GM19455 (cell line): ENCODE results near the gene HLCS.
A peak's percentile ranks its signal among the peaks of the same experiment; 100 is the strongest.

Experiments
- ATAC-seq: cut with Tn5 transposase; IDR thresholded peaks from one replicate; pipeline ENCODE4 v1.9.1; 2021; ENCODE audit not compliant: unreplicated experiment

The HLCS gene

GRCh38 chr21:36985751-36986594, 19.5 kb upstream of the HLCS start:
- ATAC-seq: no peak

- ATAC-seq: no peak
Measured at GRCh38 chr21:36981977-36982700, 15.7 kb upstream of the HLCS start.

GRCh38 chr21:36981049-36981391, 14.6 kb upstream of the HLCS start:
- no peak for ATAC-seq

DNA sequence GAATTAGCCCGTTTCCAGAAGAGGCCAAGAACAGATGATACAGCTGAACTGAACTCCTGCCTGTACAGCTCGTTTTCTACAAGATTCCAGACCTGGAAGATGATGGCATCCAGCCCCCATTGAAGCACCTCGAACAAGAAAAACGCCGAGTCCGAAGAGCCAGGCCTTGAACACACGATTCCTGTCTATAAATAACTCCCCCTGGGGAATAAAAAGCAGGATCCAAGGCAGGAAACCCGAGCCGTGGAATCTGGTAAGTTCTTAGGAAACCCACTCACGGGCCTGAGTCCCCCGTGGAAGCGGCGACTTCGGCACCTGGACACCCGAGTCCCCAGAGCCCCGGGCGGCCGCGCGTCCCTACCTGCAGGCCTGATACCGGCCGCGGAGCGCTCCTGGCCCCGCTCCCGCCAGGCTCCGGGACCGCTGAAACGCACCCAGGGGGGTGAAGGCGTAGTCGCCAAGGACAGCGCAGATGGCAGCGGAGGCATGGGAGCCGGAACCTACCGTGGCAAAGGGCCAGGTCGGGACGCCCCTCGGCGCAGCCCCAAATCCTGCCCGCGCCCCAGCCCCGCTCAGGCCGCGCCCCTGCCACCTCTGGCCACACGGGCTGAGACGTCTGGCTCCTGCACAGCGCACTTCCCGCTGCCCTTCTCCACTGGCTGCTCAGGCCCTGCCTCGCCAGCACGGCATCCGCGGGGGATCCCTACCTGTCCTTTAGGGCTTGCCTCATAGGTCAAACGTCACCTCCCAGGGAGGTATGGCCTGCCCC, 14.0 kb upstream of the HLCS start:
- ATAC-seq: no peak

GRCh38 chr21:36976882-36977651, 10.6 kb upstream of the HLCS start:
- ATAC-seq: peak; percentile 89

DNA sequence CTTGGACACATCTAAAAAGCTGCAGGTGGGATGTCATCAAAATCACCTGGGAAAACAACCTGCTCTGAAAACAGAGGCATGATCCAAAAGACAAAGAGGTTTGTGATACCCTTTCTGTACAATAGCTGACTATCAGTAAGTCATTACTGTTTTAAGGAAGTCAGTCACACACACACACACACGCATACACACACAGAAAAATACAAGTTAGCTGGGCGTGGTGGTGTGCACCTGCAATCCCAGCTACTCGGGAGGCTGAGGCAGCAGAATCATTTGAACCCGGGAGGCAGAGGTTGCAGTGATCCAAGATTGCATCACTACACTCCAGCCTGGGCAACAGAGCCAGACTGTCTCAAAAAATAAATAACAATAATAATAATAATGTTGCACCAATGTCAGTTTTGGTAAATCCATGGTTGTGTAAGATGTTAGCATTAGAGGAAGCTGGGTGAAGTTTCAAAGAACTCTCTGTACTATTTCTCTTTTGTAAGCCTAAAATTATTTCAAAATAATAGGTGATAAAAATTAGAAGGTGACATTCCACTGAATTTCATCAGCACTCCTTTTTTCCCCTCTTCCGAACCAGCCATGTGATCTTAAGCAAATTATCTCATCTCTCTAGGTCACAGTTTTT, 9.9 kb upstream of the HLCS start:
- no peak for ATAC-seq

DNA sequence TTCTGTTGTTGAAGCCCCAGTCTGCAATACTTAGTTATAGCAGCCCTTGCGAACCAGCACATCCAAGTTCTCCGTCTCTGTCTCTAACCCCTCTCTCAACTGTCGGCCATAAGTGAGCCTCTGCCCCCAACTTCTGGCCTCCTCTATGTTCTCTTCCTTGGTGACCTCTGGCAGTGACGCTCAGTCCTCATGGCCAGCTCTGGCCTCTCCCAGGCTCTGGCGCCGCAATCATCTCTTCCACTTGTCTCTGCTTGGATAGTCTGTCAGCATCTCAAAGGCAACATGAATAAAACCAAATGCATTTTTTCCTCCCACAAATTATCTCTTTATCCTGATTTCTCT, 8.4 kb upstream of the HLCS start:
- ATAC-seq: no peak

GRCh38 chr21:36973986-36974850, 7.7 kb upstream of the HLCS start:
- ATAC-seq: no peak

- ATAC-seq: no peak
Measured at GRCh38 chr21:36968976-36969375, 2.5 kb upstream of the HLCS start.

GRCh38 chr21:36968414-36968813, 1.9 kb upstream of the HLCS start:
- no peak for ATAC-seq

- peak; percentile 27 for ATAC-seq
Measured at GRCh38 chr21:36966821-36967768, 626 bp upstream of the HLCS start.

DNA sequence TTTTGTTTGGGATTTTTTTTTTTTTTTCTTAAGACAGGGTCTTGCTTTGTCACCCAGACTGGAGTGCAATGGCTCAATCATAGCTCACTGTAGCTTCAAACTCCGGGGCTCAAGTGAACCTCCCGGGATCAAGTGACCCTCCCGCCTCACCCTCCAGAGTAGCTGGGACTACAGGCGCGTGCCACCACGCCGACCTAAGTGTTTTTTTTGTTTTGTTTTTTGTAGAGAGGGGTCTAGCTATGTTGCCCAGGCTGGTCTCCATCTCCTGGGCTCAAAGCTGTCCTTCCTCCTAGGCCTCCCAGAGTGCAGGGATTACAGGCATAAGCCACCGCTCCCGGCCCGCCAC, 776 bp downstream of the HLCS start:
- ATAC-seq: no peak

DNA sequence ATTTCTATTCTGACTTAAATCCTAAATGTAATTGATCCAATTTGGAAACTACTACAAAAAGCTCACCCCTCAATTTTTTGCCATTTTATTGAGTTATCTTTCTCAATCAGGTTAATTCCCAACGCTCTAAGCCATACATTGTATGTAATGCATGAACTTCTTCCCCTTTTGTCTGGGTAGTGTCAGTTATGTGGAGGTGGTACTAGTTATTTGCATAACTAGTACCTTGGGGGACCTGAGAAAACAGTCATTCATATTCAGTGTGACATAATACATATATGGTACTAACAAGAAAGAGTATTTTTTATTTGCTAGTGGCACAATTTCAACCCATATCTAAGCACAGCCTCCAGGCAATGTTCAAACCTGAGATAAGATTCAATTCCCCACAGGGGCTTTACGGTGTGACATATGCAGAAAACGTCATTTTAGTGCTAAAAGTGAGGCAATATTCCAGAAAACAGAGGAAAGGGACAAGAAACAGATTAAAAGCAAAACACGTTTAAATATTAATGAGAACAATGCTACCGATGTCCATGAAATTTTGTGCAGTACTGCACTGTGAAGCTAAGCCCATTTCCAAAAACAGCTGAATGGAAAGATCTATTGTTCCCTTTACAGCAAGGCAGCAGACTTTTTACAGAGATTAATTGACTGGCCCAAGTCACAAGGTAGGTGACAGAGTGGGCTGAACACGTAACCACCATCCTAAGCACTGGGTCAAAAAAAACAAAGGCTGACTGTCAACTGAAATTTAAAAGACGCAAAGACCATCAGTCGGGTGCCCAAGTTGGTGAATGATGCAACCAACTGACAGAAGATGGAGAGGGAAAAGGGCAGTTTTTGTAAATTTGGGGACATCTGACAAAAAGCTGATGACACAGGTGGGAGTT, 1.4 kb downstream of the HLCS start:
- no peak for ATAC-seq

DNA sequence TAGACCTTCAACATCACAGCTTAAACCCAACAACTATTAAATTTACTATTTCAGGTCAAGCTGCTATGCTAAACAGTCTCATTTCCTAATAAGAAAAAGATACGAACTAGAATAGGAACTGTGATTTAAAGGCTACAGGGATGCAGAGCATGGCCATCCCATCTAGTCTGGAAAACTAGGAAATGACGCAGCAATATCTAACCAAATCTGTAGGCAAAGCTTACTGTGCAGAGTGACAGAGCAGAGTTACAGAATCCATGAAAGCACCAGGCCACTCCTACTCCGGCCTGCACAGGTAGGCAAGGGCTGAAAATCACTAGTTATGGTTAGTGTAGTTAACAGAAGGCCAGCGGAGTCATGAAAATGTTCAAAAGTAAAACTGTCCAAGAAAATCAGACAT, 2.1 kb downstream of the HLCS start:
- ATAC-seq: no peak

GRCh38 chr21:36962098-36962780, 4.2 kb downstream of the HLCS start:
- no peak for ATAC-seq

GRCh38 chr21:36960676-36961284, 5.7 kb downstream of the HLCS start:
- ATAC-seq: no peak
